WTC11 (cell line): ENCODE results near the gene ZNF747.

ENCODE experiments used
- ATF6 ChIP-seq: sonication (generic); formaldehyde crosslinking; IDR thresholded peaks from 2 replicates; pipeline ENCODE4 v1.8.1; 2023; ENCODE audit warnings: mild to moderate bottlenecking, missing genetic modification reagents
- CTCF ChIP-seq: fragments of 200-600 bp; IDR thresholded peaks from 2 replicates; pipeline ENCODE4 v1.8.0; 2022; ENCODE audit warnings: antibody characterized with exemption
- FOXJ3 ChIP-seq: sonication (generic); formaldehyde crosslinking; IDR thresholded peaks from 2 replicates; pipeline ENCODE4 v1.9.0; 2021; ENCODE audit warnings: missing genetic modification reagents, mild to moderate bottlenecking, borderline replicate concordance
- JUN ChIP-seq: sonication (generic); formaldehyde crosslinking; IDR thresholded peaks from 2 replicates; pipeline ENCODE4 v1.8.0; 2023; ENCODE audit warnings: mild to moderate bottlenecking, missing genetic modification reagents
- ZBTB43 ChIP-seq: sonication (generic); formaldehyde crosslinking; IDR thresholded peaks from 2 replicates; pipeline ENCODE4 v1.8.1; 2023; ENCODE audit warnings: mild to moderate bottlenecking, missing genetic modification reagents
- ZNF232 ChIP-seq: sonication (generic); formaldehyde crosslinking; IDR thresholded peaks from 2 replicates; pipeline ENCODE4 v1.8.0; 2022; ENCODE audit warnings: mild to moderate bottlenecking, missing genetic modification reagents
- ZNF396 ChIP-seq: fragments of 250-450 bp; sonication (Bioruptor Pico); IDR thresholded peaks from 2 replicates; pipeline ENCODE4 v1.8.0; 2021; ENCODE audit warnings: mild to moderate bottlenecking, moderate library complexity, borderline replicate concordance

- no peak for TF ChIP-seq JUN
- TF ChIP-seq CTCF = no peak
- no peak for TF ChIP-seq ATF6 (CRISPR knock-in tag)
- no peak for TF ChIP-seq ZNF396 (CRISPR knock-in tag)
- TF ChIP-seq ZBTB43 (CRISPR knock-in tag) = no peak
- TF ChIP-seq FOXJ3 (CRISPR knock-in tag) = no peak
- no peak for TF ChIP-seq ZNF232
Measured at GRCh38 chr16:30551781-30552180, 17.1 kb upstream of the ZNF747 start.
